HL-60 (cell line): ENCODE measurements around the gene IFITM2.

Source experiments
- DNase-seq, 2 experiments: peaks; one replicate each; pipeline ENCODE4 v3.0.0-alpha.2; 2010 to 2020; ENCODE audit warnings: low read depth in 1 of 2, low spot score in 1 of 2
- H3K27ac ChIP-seq: fragments of 250-450 bp; sonication (Bioruptor Pico); replicated peaks from 2 replicates; pipeline ENCODE4 v1.5.1; 2020; ENCODE audit warnings: mild to moderate bottlenecking, moderate library complexity
- H3K27me3 ChIP-seq: fragments of 250-450 bp; sonication (Bioruptor Pico); 2 replicates; pipeline ENCODE4 v1.5.1; 2021; ENCODE audit warnings: mild to moderate bottlenecking, moderate library complexity; ENCODE audit not compliant: insufficient read depth, poor library complexity, severe bottlenecking
- H3K4me3 ChIP-seq: replicated peaks from 2 replicates; pipeline ENCODE4 v1.5.1; 2011; ENCODE audit warnings: mild to moderate bottlenecking, control low read depth, low read length; ENCODE audit not compliant: insufficient read depth
- GABPA ChIP-seq: IDR thresholded peaks from 2 replicates; pipeline ENCODE4 v1.6.1; 2012; ENCODE audit warnings: low read depth
- POLR2AphosphoS5 ChIP-seq: IDR thresholded peaks from 2 replicates; pipeline ENCODE4 v1.6.1; 2012; ENCODE audit warnings: low read depth
- REST ChIP-seq: IDR thresholded peaks from 2 replicates; pipeline ENCODE4 v1.6.1; 2012; ENCODE audit warnings: low read depth; ENCODE audit not compliant: insufficient replicate concordance
- SPI1 ChIP-seq: IDR thresholded peaks from 2 replicates; pipeline ENCODE4 v1.6.1; 2012; ENCODE audit warnings: low read depth, mild to moderate bottlenecking, borderline replicate concordance
- TF ChIP-seq, protein P1 (sequence below): IDR thresholded peaks from one replicate; pipeline ENCODE4 v1.5.1; 2011; ENCODE audit warnings: low read length, control low read depth, inconsistent platforms; ENCODE audit not compliant: insufficient read depth

The IFITM2 gene

GRCh38 chr11:281486-282161, 26.0 kb upstream of the IFITM2 start:
- DNase-seq = no peak
- H3K27me3 ChIP-seq = peaks cover 22% of the 10 kb centered on the region
- TF ChIP-seq POLR2AphosphoS5 (no peak), SPI1 (no peak), REST (no peak), GABPA (no peak)
- TF ChIP-seq, protein P1, sequence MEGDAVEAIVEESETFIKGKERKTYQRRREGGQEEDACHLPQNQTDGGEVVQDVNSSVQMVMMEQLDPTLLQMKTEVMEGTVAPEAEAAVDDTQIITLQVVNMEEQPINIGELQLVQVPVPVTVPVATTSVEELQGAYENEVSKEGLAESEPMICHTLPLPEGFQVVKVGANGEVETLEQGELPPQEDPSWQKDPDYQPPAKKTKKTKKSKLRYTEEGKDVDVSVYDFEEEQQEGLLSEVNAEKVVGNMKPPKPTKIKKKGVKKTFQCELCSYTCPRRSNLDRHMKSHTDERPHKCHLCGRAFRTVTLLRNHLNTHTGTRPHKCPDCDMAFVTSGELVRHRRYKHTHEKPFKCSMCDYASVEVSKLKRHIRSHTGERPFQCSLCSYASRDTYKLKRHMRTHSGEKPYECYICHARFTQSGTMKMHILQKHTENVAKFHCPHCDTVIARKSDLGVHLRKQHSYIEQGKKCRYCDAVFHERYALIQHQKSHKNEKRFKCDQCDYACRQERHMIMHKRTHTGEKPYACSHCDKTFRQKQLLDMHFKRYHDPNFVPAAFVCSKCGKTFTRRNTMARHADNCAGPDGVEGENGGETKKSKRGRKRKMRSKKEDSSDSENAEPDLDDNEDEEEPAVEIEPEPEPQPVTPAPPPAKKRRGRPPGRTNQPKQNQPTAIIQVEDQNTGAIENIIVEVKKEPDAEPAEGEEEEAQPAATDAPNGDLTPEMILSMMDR = no peak
- H3K27ac ChIP-seq = no peak overlapping the region
- no peak overlapping the region for H3K4me3 ChIP-seq

GRCh38 chr11:282171-282570, 25.4 kb upstream of the IFITM2 start:
- peaks cover 22% of the 10 kb centered on the region for H3K27me3 ChIP-seq
- no peak overlapping the region for H3K4me3 ChIP-seq
- H3K27ac ChIP-seq = no peak overlapping the region
- DNase-seq = no peak
- TF ChIP-seq POLR2AphosphoS5 (no peak), REST (no peak), GABPA (no peak), SPI1 (no peak)
- TF ChIP-seq, protein P1 = no peak

GRCh38 chr11:282630-283360, 24.8 kb upstream of the IFITM2 start:
- DNase-seq = no peak
- TF ChIP-seq, protein P1 = no peak
- TF ChIP-seq POLR2AphosphoS5 (no peak), REST (no peak), GABPA (no peak), SPI1 (no peak)
- no peak overlapping the region for H3K4me3 ChIP-seq
- H3K27me3 ChIP-seq = peaks cover 23% of the 10 kb centered on the region
- H3K27ac ChIP-seq = no peak overlapping the region
